Lower leg skin (tissue), 4 donors: ENCODE data around the gene CDH13. TPM values are rescaled to one million over a fixed set of nuclear protein-coding genes. Genes with fewer than 3 reads are reported as not detected.

Source experiments
- DNase-seq, 2 donors: peaks; one replicate each; pipeline ENCODE4 v3.0.0-alpha.2; 2019; ENCODE audit warnings: low spot score in 2 of 2
- H3K4me3 ChIP-seq: fragments of 200-600 bp; sonication (generic); 2 replicates; pipeline ENCODE4 v1.5.1; 2017; ENCODE audit warnings: mild to moderate bottlenecking, low read depth; ENCODE audit not compliant: poor library complexity, severe bottlenecking
- CTCF ChIP-seq, 3 donors: fragments of 450-650 bp; IDR thresholded peaks; one replicate each; pipeline ENCODE4 v1.5.1; 2016; ENCODE audit warnings: antibody characterized with exemption in 3 of 3, mild to moderate bottlenecking in 3 of 3, moderate library complexity in 2 of 3
- POLR2A ChIP-seq, 2 donors: fragments of 450-650 bp; IDR thresholded peaks; one replicate each; pipeline ENCODE4 v1.6.1; 2016 to 2017; ENCODE audit warnings: antibody characterized with exemption in 2 of 2, mild to moderate bottlenecking in 1 of 2, moderate library complexity in 1 of 2
- WGBS, 2 donors: methylation state at CpG; one replicate each; pipeline ENCODE4 v1.1.5; 2018; 5-methylcytosine and 5-hydroxymethylcytosine counted together
- intact Hi-C: fragments of 100-400 bp; cut with DNase I; formaldehyde crosslinking; loops from one replicate; pipeline ENCODE4 v1.15.0; 2023; ENCODE audit warnings: low total_unique reads
- total RNA-seq, 4 donors: library from RNA; depleted of rRNA; stranded (reverse); fragments of >200 nt; gene quantifications; one replicate each; pipeline ENCODE4 v1.1.0, GENCODE V29; 2016

The CDH13 gene
- total RNA-seq, 4 donors from 2014 or later: 102 to 246 (median 155) TPM

DNA sequence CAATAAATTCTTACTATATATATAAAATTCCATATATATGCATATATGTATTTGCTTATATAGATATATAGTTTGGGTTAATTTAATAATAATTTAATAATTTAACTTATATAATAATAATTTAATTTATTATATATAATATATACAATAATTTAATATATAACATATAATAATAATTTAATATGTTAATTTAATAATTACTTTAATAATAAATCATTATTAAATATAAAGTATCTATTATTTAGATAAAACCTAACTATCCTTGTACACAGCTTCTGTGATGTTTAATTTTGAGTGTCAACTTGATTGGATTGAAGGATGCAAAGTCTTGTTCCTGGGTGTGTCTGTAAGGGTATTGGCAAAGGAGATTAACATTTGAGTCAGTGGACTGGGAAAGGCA, 40.6 kb upstream of the CDH13 start:
- TF ChIP-seq POLR2A (IDR thresholded peaks at IDR 0.05): no peak
- no peak for TF ChIP-seq CTCF (IDR thresholded peaks at IDR 0.05)
- no peak for DNase-seq
- no peak overlapping the region for H3K4me3 ChIP-seq
- intact Hi-C loops: no loop called here

DNA sequence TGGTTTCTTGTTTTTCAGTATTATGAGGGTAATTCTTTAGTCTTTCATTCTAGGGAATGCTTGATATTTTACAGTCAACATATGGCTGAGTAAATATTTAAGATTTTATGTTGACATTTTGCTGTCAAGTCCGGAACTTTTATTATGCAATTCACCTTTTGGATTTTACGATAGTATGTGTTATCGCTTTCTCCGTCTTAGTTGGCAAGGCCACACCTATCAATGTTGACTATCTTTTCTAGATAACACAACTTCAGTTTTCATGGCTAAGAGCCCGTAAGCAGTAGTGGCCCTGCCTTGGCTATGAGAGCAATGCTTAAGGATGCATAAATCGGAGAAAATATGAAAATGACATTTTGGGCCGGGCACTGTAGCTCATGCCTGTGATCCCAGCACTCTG, 39.5 kb upstream of the CDH13 start:
- 93 to 94% methylated on average over 7 of the region's 7 CpGs for WGBS, 2 donors
- H3K4me3 ChIP-seq: no peak overlapping the region
- intact Hi-C loops: no loop called here
- DNase-seq: no peak
- no peak for TF ChIP-seq CTCF (IDR thresholded peaks at IDR 0.05)
- no peak for TF ChIP-seq POLR2A (IDR thresholded peaks at IDR 0.05)

DNA sequence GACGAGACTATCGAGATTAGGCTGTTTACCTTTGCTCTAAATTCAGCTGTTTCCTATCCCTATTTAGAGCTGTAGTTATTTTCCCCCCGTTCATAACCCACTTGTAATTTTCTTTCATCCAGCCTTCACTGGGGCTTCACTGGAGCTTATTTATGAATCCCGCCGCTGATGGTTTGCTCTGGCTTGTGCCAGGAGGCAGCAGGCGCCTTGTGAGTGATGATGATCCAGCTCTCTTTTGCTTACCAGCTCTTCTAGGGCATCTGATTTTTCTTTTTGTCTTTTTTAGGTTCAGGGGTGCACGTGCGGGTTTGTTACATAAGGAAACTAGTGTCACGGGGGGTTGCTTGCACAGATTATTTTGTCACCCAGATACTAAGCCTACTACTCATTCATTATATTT, 37.4 kb upstream of the CDH13 start:
- intact Hi-C loops: no loop called here
- TF ChIP-seq CTCF (IDR thresholded peaks at IDR 0.05) (no peak), POLR2A (IDR thresholded peaks at IDR 0.05) (no peak)
- H3K4me3 ChIP-seq: no peak overlapping the region
- no peak for DNase-seq
- WGBS, 2 donors: 87 to 88% methylated on average over 9 of the region's 9 CpGs

DNA sequence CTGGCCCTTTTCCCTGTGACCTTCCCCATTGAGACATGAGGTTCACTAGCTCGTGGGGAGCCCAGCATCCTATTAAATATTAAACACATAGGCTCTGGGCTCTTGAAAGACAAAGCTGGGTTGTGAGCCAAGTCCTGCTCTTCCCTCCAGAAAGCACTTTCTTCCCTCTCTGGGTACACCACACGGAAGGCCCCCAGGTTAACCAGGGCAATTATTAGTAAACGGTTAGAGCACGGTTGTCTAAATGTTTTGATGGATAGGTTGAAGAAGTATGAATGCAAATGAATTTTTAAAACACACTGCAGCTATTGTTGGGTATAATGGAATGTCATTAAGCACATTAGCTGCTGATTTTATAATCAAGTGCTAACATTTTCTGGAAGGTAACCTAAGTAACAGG, 32.7 kb upstream of the CDH13 start:
- WGBS, 2 donors: 66 to 68% methylated on average over 4 of the region's 4 CpGs
- intact Hi-C loops: no loop called here
- no peak for TF ChIP-seq CTCF (IDR thresholded peaks at IDR 0.05)
- TF ChIP-seq POLR2A (IDR thresholded peaks at IDR 0.05): no peak
- no peak overlapping the region for H3K4me3 ChIP-seq
- no peak for DNase-seq

DNA sequence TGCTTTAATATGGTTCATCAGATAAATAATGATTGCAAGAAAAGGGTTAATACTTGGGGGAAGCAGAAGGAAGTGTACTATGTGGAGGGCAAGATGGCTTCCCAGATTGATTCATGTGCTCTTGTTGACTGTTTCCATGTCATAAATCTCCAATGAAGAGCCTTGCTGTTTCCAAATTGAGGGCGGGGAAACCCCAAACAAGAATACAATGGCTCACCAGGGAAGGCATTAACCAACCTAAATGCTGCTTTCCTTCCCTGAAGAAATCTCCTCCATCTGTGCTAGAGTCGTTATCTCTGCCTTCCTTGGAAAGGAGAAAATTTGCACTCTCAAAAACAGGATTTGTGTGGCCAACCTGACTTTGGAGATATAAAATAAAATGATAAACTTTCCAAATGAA, 28.0 kb upstream of the CDH13 start:
- intact Hi-C loops: no loop called here
- TF ChIP-seq CTCF (IDR thresholded peaks at IDR 0.05): no peak
- no peak for TF ChIP-seq POLR2A (IDR thresholded peaks at IDR 0.05)
- DNase-seq: no peak
- 22 to 43% methylated on average over 2 of the region's 2 CpGs for WGBS, 2 donors
- no peak overlapping the region for H3K4me3 ChIP-seq

DNA sequence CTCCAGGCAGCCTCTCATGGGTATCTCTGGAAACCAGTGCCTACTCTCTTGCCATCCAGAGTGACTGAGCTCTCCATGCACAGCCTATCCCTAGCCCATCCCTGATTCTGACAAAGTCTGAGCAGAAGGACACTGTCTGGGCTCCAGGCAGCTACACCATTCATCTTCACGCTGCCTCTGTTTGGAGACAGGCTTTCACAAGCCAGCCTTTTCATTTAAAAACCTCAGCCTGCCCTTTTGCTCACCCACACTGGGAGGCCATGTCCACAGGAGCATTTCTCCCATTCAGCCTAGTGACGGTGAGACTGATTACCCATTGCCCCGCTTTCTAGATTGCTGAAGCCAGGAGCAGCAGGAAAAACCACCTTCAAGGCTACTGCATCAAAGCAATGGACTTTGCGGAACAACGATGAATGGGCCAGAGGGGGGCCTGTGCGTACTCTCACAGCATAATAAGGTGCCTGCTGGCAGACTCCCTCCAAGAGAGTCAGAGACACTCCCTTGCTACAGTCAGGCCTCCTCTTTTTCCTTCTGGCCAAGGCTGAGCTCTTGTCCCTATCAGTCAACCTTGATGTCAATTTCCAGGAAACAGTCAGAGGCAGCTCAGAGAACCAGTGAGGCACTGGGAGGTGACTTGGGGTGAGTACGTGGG, 24.7 kb upstream of the CDH13 start:
- 78 to 91% methylated on average over 7 of the region's 7 CpGs for WGBS, 2 donors
- intact Hi-C loops: no loop called here
- DNase-seq: no peak
- no peak overlapping the region for H3K4me3 ChIP-seq
- TF ChIP-seq POLR2A (IDR thresholded peaks at IDR 0.05): no peak
- TF ChIP-seq CTCF (IDR thresholded peaks at IDR 0.05): no peak
